Muscle layer of duodenum (tissue), 2 donors: ENCODE measurements around the gene RASGRF1.
"Not testable (repeated sequence)": the region's sequence is repeated elsewhere in the genome, so short reads cannot be mapped to it uniquely, and the experiment has no call there.

Experiments used
- H3K27ac ChIP-seq: one replicate; pipeline ENCODE4 v1.7.0; 2013; ENCODE audit warnings: mild to moderate bottlenecking, low read length
- H3K27me3 ChIP-seq: one replicate; pipeline ENCODE4 v1.7.0; 2013; ENCODE audit warnings: low read depth, mild to moderate bottlenecking, control low read depth, low read length
- H3K36me3 ChIP-seq, 2 donors: one replicate each; pipeline ENCODE4 v1.7.0; 2013; ENCODE audit warnings: low read length in 2 of 2, control low read depth in 1 of 2, mild to moderate bottlenecking in 1 of 2; ENCODE audit not compliant: insufficient read depth in 2 of 2, control insufficient read depth in 1 of 2
- H3K4me1 ChIP-seq, 2 donors: one replicate each; pipeline ENCODE4 v1.7.0; 2013; ENCODE audit warnings: low read length in 2 of 2, mild to moderate bottlenecking in 2 of 2, control low read depth in 1 of 2, moderate library complexity in 1 of 2; ENCODE audit not compliant: insufficient read depth in 2 of 2, control insufficient read depth in 1 of 2
- H3K4me3 ChIP-seq, 2 donors: one replicate each; pipeline ENCODE4 v1.7.0; 2013; ENCODE audit warnings: low read length in 2 of 2, low read depth in 1 of 2, mild to moderate bottlenecking in 1 of 2
- H3K9me3 ChIP-seq, 2 donors: one replicate each; pipeline ENCODE4 v1.7.0; 2013; ENCODE audit warnings: low read length in 2 of 2, control low read depth in 1 of 2, mild to moderate bottlenecking in 1 of 2; ENCODE audit not compliant: control insufficient read depth in 1 of 2
- donor health status: healthy.

The RASGRF1 gene

GRCh38 chr15:79032656-79033055 is 57.9 kb downstream of the RASGRF1 start:
- Histone ChIP-seq H3K27me3 (peaks cover 5% of the 10 kb centered on the region), H3K4me1 (no peaks in the 10 kb centered on the region), H3K9me3 (peaks cover 0 to 2% of the 10 kb centered on the region in 2 donors), H3K27ac (no peak overlapping the region), H3K36me3 (no peaks in the 10 kb centered on the region), H3K4me3 (no peak overlapping the region)

DNA sequence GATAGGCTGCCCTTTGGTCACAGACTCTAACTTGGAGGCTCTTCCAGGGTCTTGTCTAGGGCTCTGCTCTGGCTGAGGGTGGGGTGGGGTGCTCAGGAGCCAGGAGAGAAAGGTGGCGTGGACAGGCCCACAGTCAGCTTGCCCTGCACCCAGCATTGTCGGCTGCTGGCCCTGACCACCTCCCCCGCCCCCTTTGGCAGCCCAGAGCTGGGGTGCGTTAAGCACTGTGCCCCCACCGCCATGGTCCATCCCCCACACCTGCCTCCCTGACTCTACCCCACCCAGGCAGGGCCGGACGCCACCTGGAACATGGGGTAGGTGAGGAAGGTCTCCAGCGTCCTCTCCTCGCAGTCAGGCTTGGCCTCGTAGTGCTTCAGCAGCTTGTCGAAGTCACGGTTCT is 58.8 kb downstream of the RASGRF1 start:
- no peak overlapping the region for H3K4me3 ChIP-seq
- no peaks in the 10 kb centered on the region for H3K36me3 ChIP-seq
- H3K4me1 ChIP-seq, result no peaks in the 10 kb centered on the region
- H3K27ac ChIP-seq, result no peak overlapping the region
- H3K9me3 ChIP-seq, result peaks cover 0 to 2% of the 10 kb centered on the region in 2 donors
- peaks cover 5% of the 10 kb centered on the region for H3K27me3 ChIP-seq

- Histone ChIP-seq H3K9me3 (peaks cover 0 to 2% of the 10 kb centered on the region in 2 donors), H3K36me3 (no peaks in the 10 kb centered on the region), H3K4me3 (no peak overlapping the region), H3K27me3 (no peaks in the 10 kb centered on the region), H3K4me1 (no peaks in the 10 kb centered on the region), H3K27ac (no peak overlapping the region)
These were observed 59.4 kb downstream of the RASGRF1 start for GRCh38 chr15:79031201-79031600.

GRCh38 chr15:79030470-79030869 is 60.1 kb downstream of the RASGRF1 start:
- Histone ChIP-seq H3K36me3 (no peaks in the 10 kb centered on the region), H3K9me3 (peaks cover 0 to 2% of the 10 kb centered on the region in 2 donors), H3K27ac (no peak overlapping the region), H3K4me1 (no peaks in the 10 kb centered on the region), H3K27me3 (no peaks in the 10 kb centered on the region), H3K4me3 (no peak overlapping the region)

DNA sequence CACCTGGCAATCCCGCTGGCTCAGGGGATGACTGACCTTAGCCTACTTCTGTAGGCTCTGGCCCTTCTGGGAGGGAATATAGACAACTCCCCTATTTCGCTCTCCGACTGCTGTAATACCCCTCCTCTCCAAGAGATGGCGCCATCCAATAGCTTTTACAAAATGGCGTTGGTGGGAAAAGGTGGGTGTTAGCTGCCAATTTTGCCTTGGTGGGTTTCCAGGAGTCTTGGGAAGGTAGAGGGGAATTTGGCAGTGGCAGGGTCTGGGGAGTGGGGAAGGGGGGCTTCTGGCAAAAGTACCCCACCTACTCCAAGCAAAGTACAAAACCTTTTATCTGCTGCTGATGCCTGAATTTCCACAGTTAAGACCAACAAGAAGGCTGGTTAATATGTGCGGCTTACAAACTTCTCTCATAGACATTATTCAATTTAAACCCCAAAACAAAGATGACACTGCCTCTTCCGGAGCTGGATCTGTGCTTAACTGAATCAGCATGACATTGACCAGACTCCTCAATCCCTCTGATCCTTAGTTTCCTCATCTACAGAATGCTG is 62.1 kb downstream of the RASGRF1 start:
- H3K4me3 ChIP-seq, result no peak overlapping the region
- no peaks in the 10 kb centered on the region for H3K27me3 ChIP-seq
- no peaks in the 10 kb centered on the region for H3K9me3 ChIP-seq
- no peaks in the 10 kb centered on the region for H3K36me3 ChIP-seq
- no peaks in the 10 kb centered on the region for H3K4me1 ChIP-seq
- H3K27ac ChIP-seq, result no peak overlapping the region

GRCh38 chr15:79027532-79028410 is 62.8 kb downstream of the RASGRF1 start:
- H3K9me3 ChIP-seq, result no peaks in the 10 kb centered on the region
- no peak overlapping the region for H3K4me3 ChIP-seq
- no peak overlapping the region for H3K27ac ChIP-seq
- no peaks in the 10 kb centered on the region for H3K4me1 ChIP-seq
- H3K36me3 ChIP-seq, result no peaks in the 10 kb centered on the region
- no peaks in the 10 kb centered on the region for H3K27me3 ChIP-seq

- H3K4me3 ChIP-seq, result no peak overlapping the region
- no peaks in the 10 kb centered on the region for H3K9me3 ChIP-seq
- H3K36me3 ChIP-seq, result no peaks in the 10 kb centered on the region
- no peaks in the 10 kb centered on the region for H3K27me3 ChIP-seq
- H3K27ac ChIP-seq, result no peak overlapping the region
- no peaks in the 10 kb centered on the region for H3K4me1 ChIP-seq
These were observed 64.8 kb downstream of the RASGRF1 start for GRCh38 chr15:79025802-79026201.

DNA sequence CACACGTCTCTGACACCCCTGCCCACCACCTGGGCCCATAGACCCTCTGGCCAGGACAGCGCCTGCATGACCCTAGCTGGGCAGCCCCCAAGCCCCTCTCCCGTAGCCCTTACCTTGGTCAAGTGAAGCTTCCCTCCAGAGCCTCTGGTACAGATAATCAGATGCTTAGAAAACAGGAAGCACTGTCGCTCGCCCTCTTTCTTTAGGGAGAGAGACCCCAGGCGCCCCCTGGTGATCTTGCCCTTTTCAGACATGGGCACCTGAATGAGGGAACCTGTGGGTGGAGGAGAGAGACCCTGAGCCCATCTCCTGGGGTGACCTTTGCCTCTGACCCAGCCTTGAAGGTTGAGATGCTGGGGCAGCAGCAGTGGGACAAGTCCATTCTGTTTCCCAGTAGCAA is 65.4 kb downstream of the RASGRF1 start:
- Histone ChIP-seq H3K27ac (no peak overlapping the region), H3K27me3 (no peaks in the 10 kb centered on the region), H3K36me3 (no peaks in the 10 kb centered on the region), H3K4me3 (no peak overlapping the region), H3K4me1 (no peaks in the 10 kb centered on the region), H3K9me3 (no peaks in the 10 kb centered on the region)

- not testable (repeated sequence) for H3K27ac ChIP-seq, H3K4me1 ChIP-seq, H3K4me3 ChIP-seq, H3K36me3 ChIP-seq, H3K9me3 ChIP-seq, H3K27me3 ChIP-seq
These were observed 66.1 kb downstream of the RASGRF1 start for GRCh38 chr15:79024493-79024892.

GRCh38 chr15:79023918-79024317 is 66.7 kb downstream of the RASGRF1 start:
- no peak overlapping the region for H3K27ac ChIP-seq
- H3K4me1 ChIP-seq, result no peaks in the 10 kb centered on the region
- H3K27me3 ChIP-seq, result no peaks in the 10 kb centered on the region
- H3K36me3 ChIP-seq, result no peaks in the 10 kb centered on the region
- H3K9me3 ChIP-seq, result no peaks in the 10 kb centered on the region
- H3K4me3 ChIP-seq, result no peak overlapping the region

DNA sequence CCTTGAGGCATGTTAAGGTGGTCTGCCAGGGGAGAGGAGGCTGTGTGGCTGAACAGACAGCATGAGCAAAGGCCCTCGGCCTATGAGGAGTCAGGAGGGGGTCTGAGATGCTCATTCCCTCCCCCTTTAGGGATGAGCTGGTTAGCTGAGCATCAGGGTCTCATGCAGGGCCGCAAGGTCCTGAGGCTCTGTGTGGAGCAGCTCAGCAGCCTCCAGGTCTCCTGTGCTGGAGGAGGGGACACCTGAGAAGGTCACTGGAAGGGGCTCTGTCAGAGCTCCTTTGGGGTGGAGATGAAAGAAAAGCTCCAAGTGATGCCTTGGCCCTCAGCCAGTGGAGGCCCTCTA is 67.1 kb downstream of the RASGRF1 start:
- no peaks in the 10 kb centered on the region for H3K36me3 ChIP-seq
- no peaks in the 10 kb centered on the region for H3K27me3 ChIP-seq
- no peak overlapping the region for H3K4me3 ChIP-seq
- no peak overlapping the region for H3K27ac ChIP-seq
- H3K4me1 ChIP-seq, result no peaks in the 10 kb centered on the region
- H3K9me3 ChIP-seq, result no peaks in the 10 kb centered on the region

GRCh38 chr15:79018960-79019359 is 71.6 kb downstream of the RASGRF1 start:
- no peaks in the 10 kb centered on the region for H3K36me3 ChIP-seq
- no peaks in the 10 kb centered on the region for H3K4me1 ChIP-seq
- H3K27me3 ChIP-seq, result no peaks in the 10 kb centered on the region
- no peak overlapping the region for H3K4me3 ChIP-seq
- no peaks in the 10 kb centered on the region for H3K9me3 ChIP-seq
- H3K27ac ChIP-seq, result no peak overlapping the region
